A673 (cell line): Measurements from ENCODE around the gene ARPC1B. TPM values are rescaled to one million over a fixed set of nuclear protein-coding genes. Genes with fewer than 3 reads are reported as not detected.

ENCODE experiments used
- BruUV-seq: library from RNA; stranded (reverse); fragments of 400-500 nt; replicated peaks from 2 replicates; lab custom pipeline; 2021; lab: Mats Ljungman, UMichigan
- CTCF ChIA-PET: fragments of 300-600 bp; sonication (Branson Sonifier 250); formaldehyde crosslinking; loops from one replicate; lab custom pipeline; 2022; ENCODE audit warnings: antibody characterized with exemption; lab: Charles Lee
- POLR2A ChIA-PET: fragments of 300-600 bp; sonication (Branson Sonifier 250); formaldehyde crosslinking; loops from one replicate; lab custom pipeline; 2022; ENCODE audit warnings: antibody characterized with exemption; ENCODE audit not compliant: low non-redundant PET; lab: Charles Lee
- DNase-seq: peaks from one replicate; pipeline ENCODE4 v3.0.0-alpha.2; 2015; ENCODE audit warnings: low spot score
- H3K27ac ChIP-seq: fragments of 200-600 bp; sonication (generic); 2 replicates; pipeline ENCODE4 v1.5.1; 2016; ENCODE audit warnings: mixed run types, low read depth, mild to moderate bottlenecking, mixed read lengths, antibody characterized with exemption, low read length; ENCODE audit not compliant: poor library complexity, severe bottlenecking
- H3K27me3 ChIP-seq: fragments of 200-600 bp; sonication (generic); replicated peaks from 2 replicates; pipeline ENCODE4 v1.6.1; 2017; ENCODE audit warnings: mixed run types, low read depth, mild to moderate bottlenecking, mixed read lengths, antibody characterized with exemption, low read length; ENCODE audit not compliant: insufficient read depth, poor library complexity
- H3K36me3 ChIP-seq: fragments of 200-600 bp; sonication (generic); 2 replicates; pipeline ENCODE4 v1.6.1; 2016; ENCODE audit warnings: mixed run types, mild to moderate bottlenecking, mixed read lengths, antibody characterized with exemption, low read length; ENCODE audit not compliant: insufficient read depth, poor library complexity, severe bottlenecking
- H3K4me1 ChIP-seq: fragments of 200-600 bp; sonication (generic); 2 replicates; pipeline ENCODE4 v1.6.1; 2017; ENCODE audit warnings: mixed run types, mild to moderate bottlenecking, mixed read lengths, antibody characterized with exemption, low read length; ENCODE audit not compliant: insufficient read depth, poor library complexity, severe bottlenecking
- H3K4me3 ChIP-seq: fragments of 200-600 bp; sonication (generic); 2 replicates; pipeline ENCODE4 v1.5.1; 2016; ENCODE audit warnings: low read depth, mixed run types, mild to moderate bottlenecking, mixed read lengths, low read length; ENCODE audit not compliant: poor library complexity, severe bottlenecking
- H3K9me3 ChIP-seq: fragments of 200-600 bp; sonication (generic); 2 replicates; pipeline ENCODE4 v1.6.1; 2016; ENCODE audit warnings: mixed run types, low read depth, mild to moderate bottlenecking, mixed read lengths, antibody characterized with exemption, low read length; ENCODE audit not compliant: poor library complexity, severe bottlenecking
- EZH2 ChIP-seq: fragments of 200-600 bp; sonication (generic); IDR thresholded peaks from 2 replicates; pipeline ENCODE4 v1.6.1; 2017; ENCODE audit warnings: borderline replicate concordance, low read depth, mild to moderate bottlenecking, mixed read lengths, antibody characterized with exemption, low read length; ENCODE audit not compliant: poor library complexity, severe bottlenecking
- intact Hi-C: fragments of 100-400 bp; cut with micrococcal nuclease; formaldehyde crosslinking; loops from one replicate; pipeline ENCODE4 v1.10.0; 2022; ENCODE audit not compliant: unreplicated experiment
- total RNA-seq: library from RNA; stranded (reverse); gene quantifications from 2 replicates; pipeline ENCODE4 v1.2.3, GENCODE V29; 2021
- TF ChIP-seq, protein P1 (sequence below): fragments of 300-800, 200-600 bp; sonication (generic); conservative IDR thresholded peaks from 2 replicates; pipeline ENCODE4 v1.5.1; 2017; ENCODE audit warnings: low read depth, mild to moderate bottlenecking, antibody characterized with exemption, low read length, moderate library complexity, mixed read lengths

The ARPC1B gene
- total RNA-seq, 1 experiment from 2014 or later = 29.9 TPM

DNA sequence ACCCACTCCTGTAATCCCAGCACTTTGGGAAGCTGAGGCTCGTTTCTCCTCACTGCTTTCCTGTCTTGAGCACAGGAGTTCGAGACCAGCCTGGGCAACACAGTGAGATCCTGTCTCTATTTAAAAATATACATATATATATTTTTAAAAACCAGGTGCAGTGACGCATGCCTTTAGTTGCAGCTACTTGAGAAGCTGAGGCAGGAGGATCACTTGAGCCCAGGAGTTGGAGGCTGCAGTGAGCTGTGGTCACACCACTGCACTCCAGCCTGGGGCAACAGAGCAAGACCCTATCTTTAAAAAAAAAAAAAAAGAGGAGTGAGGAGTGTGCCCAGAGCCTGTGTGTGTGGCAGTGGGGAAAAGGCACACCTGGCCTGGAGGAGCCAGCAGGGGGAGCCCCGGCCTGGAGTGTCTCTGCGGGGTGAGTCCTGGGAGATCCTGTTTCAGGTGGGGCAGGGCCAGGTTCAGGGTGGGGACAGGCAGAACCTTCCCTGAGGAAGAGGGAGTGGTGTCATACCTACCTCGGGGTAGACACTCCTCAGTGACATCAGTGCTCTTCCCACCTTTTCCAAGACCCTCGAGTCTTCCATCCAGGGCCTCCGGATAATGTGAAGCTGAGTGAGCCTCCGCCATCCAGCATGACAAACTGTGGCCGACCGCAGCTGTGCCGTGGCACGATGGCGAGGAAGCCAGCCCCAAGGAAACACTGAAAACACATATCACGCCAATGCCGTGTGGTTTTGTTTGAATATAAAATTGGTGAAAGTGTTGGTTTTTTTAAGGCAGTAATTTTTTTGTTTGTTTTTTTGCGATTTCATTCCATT, 9.0 kb upstream of the ARPC1B start:
- Histone ChIP-seq H3K27me3 (no peaks in the 10 kb centered on the region), H3K4me1 (peaks cover 3% of the 10 kb centered on the region), H3K36me3 (peaks cover 35% of the 10 kb centered on the region), H3K27ac (no peak overlapping the region), H3K9me3 (no peaks in the 10 kb centered on the region), H3K4me3 (no peak overlapping the region)
- intact Hi-C loops = no loop called here
- no TSS peak for BruUV-seq
- CTCF ChIA-PET = no interaction called here
- POLR2A ChIA-PET = no interaction called here
- DNase-seq = peak; percentile 29
- TF ChIP-seq, protein P1, sequence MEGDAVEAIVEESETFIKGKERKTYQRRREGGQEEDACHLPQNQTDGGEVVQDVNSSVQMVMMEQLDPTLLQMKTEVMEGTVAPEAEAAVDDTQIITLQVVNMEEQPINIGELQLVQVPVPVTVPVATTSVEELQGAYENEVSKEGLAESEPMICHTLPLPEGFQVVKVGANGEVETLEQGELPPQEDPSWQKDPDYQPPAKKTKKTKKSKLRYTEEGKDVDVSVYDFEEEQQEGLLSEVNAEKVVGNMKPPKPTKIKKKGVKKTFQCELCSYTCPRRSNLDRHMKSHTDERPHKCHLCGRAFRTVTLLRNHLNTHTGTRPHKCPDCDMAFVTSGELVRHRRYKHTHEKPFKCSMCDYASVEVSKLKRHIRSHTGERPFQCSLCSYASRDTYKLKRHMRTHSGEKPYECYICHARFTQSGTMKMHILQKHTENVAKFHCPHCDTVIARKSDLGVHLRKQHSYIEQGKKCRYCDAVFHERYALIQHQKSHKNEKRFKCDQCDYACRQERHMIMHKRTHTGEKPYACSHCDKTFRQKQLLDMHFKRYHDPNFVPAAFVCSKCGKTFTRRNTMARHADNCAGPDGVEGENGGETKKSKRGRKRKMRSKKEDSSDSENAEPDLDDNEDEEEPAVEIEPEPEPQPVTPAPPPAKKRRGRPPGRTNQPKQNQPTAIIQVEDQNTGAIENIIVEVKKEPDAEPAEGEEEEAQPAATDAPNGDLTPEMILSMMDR = peak; percentile 54
- no peak for TF ChIP-seq EZH2

DNA sequence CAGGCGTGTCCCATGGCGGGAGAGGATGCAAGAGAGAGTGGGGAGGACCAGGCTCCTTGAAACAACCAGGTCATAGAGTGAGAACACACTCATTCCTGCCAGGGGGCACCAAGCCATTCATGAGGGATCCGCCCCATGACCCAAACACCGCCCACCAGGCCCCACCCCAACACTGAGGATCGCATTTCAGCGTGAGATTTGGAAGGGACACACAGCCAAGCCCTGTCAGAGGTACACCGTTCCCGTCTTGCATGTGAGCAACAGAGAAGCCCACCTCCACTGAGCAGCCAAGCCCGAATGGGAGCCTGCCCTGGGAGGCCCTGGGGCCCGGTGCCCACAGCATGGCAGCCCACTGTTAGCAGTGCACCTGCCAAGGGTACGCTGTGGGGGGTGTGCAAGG, 7.9 kb upstream of the ARPC1B start:
- no peak for TF ChIP-seq EZH2
- TF ChIP-seq, protein P1 = no peak
- Histone ChIP-seq H3K27ac (no peak overlapping the region), H3K27me3 (no peaks in the 10 kb centered on the region), H3K36me3 (peaks cover 28% of the 10 kb centered on the region), H3K9me3 (no peaks in the 10 kb centered on the region), H3K4me3 (no peak overlapping the region), H3K4me1 (peaks cover 3% of the 10 kb centered on the region)
- POLR2A ChIA-PET = no interaction called here
- no peak for DNase-seq
- BruUV-seq = no TSS peak
- CTCF ChIA-PET = no interaction called here
- intact Hi-C loops = no loop called here

DNA sequence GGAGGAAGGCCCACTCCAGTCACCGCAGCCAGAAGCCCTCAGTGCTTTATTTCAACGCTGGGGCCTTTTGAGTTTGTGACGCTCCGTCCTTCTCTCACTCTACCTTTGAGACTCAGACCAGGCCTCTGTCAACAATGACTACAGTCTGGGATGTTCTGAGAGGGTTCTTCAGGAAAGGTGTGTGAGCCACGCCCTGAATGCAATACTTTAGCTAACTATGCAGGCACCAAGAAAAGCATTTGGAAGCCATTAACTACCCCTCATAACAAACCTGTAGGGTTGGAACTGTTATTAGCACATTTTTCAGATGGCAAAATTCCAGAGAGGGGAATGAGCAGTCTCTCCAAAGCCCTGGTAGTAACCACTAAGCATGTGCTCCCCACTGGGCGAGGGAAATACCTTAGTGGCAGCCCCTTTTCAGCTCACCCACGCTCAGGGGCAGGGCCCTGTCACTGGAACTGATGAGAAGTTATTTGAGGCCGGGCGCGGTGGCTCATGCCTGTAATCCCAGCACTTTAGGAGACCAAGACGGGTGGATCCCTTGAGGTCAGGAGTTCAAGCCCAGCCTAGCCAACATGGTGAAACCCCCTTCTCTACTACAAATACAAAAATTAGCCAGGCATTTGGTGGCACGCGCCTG, 5.7 kb upstream of the ARPC1B start:
- ChIA-PET POLR2A (no interaction called here), CTCF (no interaction called here)
- Histone ChIP-seq H3K4me3 (no peak overlapping the region), H3K4me1 (peaks cover 3% of the 10 kb centered on the region), H3K27me3 (no peaks in the 10 kb centered on the region), H3K36me3 (peaks cover 20% of the 10 kb centered on the region), H3K27ac (no peak overlapping the region), H3K9me3 (no peaks in the 10 kb centered on the region)
- peak; percentile 26 for DNase-seq
- BruUV-seq = no TSS peak
- no peak for TF ChIP-seq EZH2
- intact Hi-C loops = no loop called here
